RWPE1 (cell line): ENCODE results near the gene B4GALT6.

Experiments used
- CTCF ChIA-PET: fragments of 350-600 bp; sonication (Branson Sonifier 250); formaldehyde crosslinking; extraction: SDS; loops from one replicate; lab custom pipeline; 2021; lab: Yijun Ruan, JAX
- POLR2A ChIA-PET: fragments of 400-600 bp; formaldehyde crosslinking; extraction: SDS; loops from one replicate; lab custom pipeline; 2020; ENCODE audit warnings: antibody characterized with exemption; ENCODE audit not compliant: low non-redundant PET; lab: Yijun Ruan, JAX
- DNase-seq: peaks from one replicate; pipeline ENCODE4 v3.0.0; 2012; ENCODE audit warnings: low spot score
- H3K27ac ChIP-seq: fragments of 450-650 bp; 2 replicates; pipeline ENCODE4 v1.5.1; 2017
- TF ChIP-seq, protein P1 (sequence below): fragments of 450-650 bp; conservative IDR thresholded peaks from 2 replicates; pipeline ENCODE4 v1.5.1; 2017; ENCODE audit warnings: low read depth, mild to moderate bottlenecking

Gene B4GALT6

DNA sequence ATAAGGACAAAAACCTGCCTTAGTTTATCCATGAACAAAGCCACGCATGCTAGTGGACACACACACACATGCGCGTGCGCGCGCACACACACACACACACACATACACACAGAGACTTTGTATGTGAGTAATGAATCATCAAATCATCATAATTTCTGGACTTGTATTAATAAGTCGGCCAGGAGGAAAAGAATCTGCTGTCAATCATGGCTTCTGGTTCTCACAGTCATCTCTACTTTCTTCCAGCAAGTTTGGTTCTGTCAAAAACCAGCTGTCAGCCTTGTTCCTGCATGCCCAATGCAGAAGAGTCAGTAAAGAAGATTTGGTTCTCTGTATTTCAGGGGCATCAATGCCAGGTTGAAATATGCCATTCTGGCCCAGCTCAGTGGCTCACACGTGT lies 93.8 kb downstream of the B4GALT6 start:
- POLR2A ChIA-PET: no interaction called here
- TF ChIP-seq, protein P1, sequence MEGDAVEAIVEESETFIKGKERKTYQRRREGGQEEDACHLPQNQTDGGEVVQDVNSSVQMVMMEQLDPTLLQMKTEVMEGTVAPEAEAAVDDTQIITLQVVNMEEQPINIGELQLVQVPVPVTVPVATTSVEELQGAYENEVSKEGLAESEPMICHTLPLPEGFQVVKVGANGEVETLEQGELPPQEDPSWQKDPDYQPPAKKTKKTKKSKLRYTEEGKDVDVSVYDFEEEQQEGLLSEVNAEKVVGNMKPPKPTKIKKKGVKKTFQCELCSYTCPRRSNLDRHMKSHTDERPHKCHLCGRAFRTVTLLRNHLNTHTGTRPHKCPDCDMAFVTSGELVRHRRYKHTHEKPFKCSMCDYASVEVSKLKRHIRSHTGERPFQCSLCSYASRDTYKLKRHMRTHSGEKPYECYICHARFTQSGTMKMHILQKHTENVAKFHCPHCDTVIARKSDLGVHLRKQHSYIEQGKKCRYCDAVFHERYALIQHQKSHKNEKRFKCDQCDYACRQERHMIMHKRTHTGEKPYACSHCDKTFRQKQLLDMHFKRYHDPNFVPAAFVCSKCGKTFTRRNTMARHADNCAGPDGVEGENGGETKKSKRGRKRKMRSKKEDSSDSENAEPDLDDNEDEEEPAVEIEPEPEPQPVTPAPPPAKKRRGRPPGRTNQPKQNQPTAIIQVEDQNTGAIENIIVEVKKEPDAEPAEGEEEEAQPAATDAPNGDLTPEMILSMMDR: no peak
- no peak overlapping the region for H3K27ac ChIP-seq
- CTCF ChIA-PET: no interaction called here
- no peak for DNase-seq

DNA sequence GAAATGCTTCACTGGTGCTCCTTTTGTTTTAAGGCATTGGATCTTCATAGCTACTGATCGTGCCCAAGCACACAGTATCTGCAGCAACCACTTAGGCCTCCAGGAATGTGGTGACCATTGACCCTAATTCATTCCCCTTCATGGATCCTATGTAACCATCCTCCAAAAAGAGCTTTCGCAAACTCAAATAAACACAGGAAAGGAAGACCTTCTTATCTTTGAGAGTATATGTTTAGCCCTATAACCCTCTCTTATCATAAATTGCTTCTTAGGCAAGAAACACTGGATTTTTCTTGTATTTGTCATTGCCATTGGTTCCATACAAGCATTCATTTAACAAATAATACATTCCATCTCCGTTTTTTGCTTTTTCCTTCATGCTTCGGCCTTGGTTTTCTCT lies 96.9 kb downstream of the B4GALT6 start:
- no peak for DNase-seq
- TF ChIP-seq, protein P1: no peak
- POLR2A ChIA-PET: no interaction called here
- H3K27ac ChIP-seq: no peak overlapping the region
- CTCF ChIA-PET: interaction anchor here (0.6 kb wide), 1 partner anchor 681 kb away, joined by 4 read pairs; no protein-coding TSS in a partner anchor

DNA sequence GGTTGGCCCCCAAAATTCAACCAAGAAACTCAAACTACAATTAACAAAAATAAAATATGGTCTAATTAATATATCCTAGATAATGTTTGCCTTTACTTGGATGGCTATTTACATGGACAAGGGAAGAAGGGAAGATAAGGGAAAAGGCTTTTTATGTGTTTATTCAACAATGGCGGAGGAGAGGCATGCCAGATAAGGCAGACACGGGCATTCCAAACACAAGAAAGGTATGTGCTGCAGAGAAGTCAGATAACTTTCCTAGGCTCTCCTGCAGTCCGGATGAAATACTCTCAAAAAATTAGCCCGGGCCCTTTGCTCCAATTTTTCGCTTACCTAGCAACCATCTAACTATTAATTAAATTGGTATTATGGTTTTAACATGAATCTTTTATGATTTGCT lies 97.8 kb downstream of the B4GALT6 start:
- no peak overlapping the region for H3K27ac ChIP-seq
- ChIA-PET CTCF (no interaction called here), POLR2A (no interaction called here)
- no peak for DNase-seq
- TF ChIP-seq, protein P1: no peak

DNA sequence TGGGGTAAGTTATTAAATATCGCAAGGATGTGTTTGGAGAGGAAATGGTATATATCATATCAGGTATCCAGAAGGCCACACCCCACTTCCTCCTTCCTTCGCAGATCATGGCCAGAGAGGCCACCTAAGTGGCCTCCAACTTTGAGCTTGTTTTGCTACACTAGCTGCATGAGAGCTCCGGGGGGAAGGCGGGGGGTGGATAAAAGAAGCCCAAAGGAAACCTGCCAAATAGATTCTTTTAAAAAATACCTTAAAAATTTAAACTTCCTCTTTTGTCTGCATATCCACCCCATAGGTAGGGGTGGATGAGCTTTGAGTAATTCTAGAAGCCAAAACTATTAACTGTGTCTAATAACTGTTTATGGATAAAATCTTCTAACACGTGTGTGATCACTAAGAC lies 98.4 kb downstream of the B4GALT6 start:
- POLR2A ChIA-PET: no interaction called here
- TF ChIP-seq, protein P1: no peak
- CTCF ChIA-PET: no interaction called here
- DNase-seq: no peak
- H3K27ac ChIP-seq: no peak overlapping the region

DNA sequence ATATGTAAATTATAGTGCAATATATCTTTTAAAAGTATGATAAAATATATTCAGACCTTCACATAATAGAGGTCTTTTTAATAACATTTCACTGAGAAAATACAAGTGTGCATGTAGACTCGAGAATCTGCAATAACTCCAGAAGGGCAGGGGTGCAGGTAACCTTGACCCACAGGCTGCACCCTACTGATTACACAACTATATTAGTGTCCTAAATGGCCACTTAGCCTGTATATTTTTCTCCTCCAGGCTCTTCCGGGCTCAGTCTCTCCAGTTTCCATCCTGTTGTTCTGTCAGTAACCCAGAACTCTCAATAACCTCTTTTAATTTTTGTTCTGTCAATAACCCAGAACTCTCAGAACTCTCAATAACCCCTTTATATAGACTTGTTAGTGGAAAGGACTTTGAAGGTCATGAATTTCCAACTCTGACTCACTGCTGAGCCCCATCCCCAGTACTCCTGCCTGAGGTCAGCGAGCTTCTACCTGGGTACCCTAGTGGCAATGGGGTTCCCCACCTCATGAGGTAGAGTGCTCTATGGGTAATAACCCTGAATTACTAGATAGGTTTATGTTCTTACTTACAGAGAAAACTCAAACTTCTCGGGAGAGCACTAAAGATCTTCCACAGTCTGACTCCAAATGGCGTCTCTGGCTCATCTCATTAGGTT lies 101.1 kb downstream of the B4GALT6 start:
- POLR2A ChIA-PET: no interaction called here
- CTCF ChIA-PET: no interaction called here
- DNase-seq: no peak
- TF ChIP-seq, protein P1: no peak
- no peak overlapping the region for H3K27ac ChIP-seq

DNA sequence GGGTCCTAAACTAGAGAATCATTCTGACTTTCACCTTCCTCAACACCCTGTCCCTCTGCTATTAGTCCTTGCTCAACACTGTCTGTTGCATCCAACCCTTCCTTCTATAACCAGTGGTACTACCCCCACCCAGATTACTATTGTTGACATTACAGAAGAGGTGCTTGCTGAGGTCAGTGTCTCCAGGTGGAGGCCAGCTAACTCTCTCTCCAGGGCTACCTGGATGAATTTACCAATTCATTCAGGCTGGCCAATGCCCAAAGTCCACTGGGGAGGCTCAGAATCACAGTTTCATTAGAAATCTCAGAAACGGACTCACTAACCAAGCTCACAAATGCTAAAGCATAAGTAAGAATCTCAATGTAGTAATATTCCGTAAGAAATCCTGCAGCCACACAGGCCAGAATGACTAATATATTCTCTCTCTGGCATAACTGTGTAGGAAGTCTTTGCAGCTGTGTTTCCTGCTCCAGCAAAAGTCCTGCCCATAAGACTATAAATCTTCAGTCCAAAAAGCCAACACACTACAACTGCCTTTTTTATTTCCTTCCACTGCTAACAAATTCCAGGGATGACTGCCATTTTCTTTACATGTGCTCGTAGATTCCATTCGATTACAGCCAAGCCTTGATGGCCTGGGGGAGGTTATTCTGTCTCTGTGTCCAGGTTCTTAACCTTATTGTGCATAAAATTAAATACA lies 102.7 kb downstream of the B4GALT6 start:
- ChIA-PET POLR2A (no interaction called here), CTCF (no interaction called here)
- no peak for DNase-seq
- TF ChIP-seq, protein P1: no peak
- H3K27ac ChIP-seq: no peak overlapping the region
